ENCODE measurements around the gene CRB1. TPM values are rescaled to one million over a fixed set of nuclear protein-coding genes. Genes with fewer than 3 reads are reported as not detected.
A peak's percentile ranks its signal among the peaks of the same experiment; 100 is the strongest.

CRB1 gene
- total RNA-seq, 1 donor from 2014 or later, result not detected

DNA sequence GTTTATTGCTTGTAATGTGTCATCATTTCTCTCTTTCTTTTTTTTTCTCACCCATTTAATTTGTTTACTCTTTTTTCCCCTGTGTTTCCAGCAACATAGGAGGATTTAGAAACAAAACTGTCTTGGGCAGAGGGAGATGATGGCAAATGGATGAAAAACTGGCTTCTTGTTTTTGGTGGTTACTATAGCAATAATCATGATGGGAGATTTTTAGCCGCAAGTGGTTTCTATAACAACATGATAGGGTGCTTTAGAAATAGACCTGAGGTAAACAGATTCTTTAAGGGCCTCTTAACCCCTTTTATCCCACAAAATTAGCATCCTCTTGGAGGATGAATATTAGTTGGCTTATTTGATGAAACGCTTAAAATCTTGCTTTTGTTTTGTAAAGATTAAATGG is 51.6 kb downstream of the CRB1 start:
- Mint-ChIP-seq H3K4me1 (ENCODE audit: low read depth, unreplicated experiment) (no peaks in the 10 kb centered on the region), H3K27ac (ENCODE audit: unreplicated experiment) (no peak overlapping the region), H3K9me3 (ENCODE audit: unreplicated experiment) (peaks cover 2% of the 10 kb centered on the region), H3K4me3 (ENCODE audit: unreplicated experiment) (no peak overlapping the region), H3K27me3 (ENCODE audit: low read depth, unreplicated experiment) (no peaks in the 10 kb centered on the region), H3K36me3 (ENCODE audit: low read depth, unreplicated experiment) (no peaks in the 10 kb centered on the region)
- peaks cover 5% of the 10 kb centered on the region for H3K4me1 ChIP-seq (ENCODE audit: insufficient read depth, low read length)
- no peak overlapping the region for H3K9ac ChIP-seq (ENCODE audit: low read length)
- no peaks in the 10 kb centered on the region for H3K79me2 ChIP-seq (ENCODE audit: insufficient read depth, low read length)
- no peak overlapping the region for H3K4me3 ChIP-seq (ENCODE audit: insufficient read depth, low read depth, low read length)
- no peaks in the 10 kb centered on the region for H4K20me1 ChIP-seq (ENCODE audit: insufficient read depth, low read length)
- TF ChIP-seq, protein P1, sequence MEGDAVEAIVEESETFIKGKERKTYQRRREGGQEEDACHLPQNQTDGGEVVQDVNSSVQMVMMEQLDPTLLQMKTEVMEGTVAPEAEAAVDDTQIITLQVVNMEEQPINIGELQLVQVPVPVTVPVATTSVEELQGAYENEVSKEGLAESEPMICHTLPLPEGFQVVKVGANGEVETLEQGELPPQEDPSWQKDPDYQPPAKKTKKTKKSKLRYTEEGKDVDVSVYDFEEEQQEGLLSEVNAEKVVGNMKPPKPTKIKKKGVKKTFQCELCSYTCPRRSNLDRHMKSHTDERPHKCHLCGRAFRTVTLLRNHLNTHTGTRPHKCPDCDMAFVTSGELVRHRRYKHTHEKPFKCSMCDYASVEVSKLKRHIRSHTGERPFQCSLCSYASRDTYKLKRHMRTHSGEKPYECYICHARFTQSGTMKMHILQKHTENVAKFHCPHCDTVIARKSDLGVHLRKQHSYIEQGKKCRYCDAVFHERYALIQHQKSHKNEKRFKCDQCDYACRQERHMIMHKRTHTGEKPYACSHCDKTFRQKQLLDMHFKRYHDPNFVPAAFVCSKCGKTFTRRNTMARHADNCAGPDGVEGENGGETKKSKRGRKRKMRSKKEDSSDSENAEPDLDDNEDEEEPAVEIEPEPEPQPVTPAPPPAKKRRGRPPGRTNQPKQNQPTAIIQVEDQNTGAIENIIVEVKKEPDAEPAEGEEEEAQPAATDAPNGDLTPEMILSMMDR (IDR thresholded peaks at IDR 0.05; ENCODE audit: insufficient read depth, low read depth, low read length), result no peak
- TF ChIP-seq EZH2 (IDR thresholded peaks at IDR 0.05; ENCODE audit: insufficient read depth, low read length), result no peak
- H2AFZ ChIP-seq (ENCODE audit: low read depth, low read length), result no peak overlapping the region
- DNase-seq (ENCODE audit: low read depth), result peak; percentile 18
- no peaks in the 10 kb centered on the region for H3K9me3 ChIP-seq (ENCODE audit: insufficient read depth, low read depth, low read length)
- H3K4me2 ChIP-seq (ENCODE audit: low read length), result no peak overlapping the region
- H3K27me3 ChIP-seq (ENCODE audit: insufficient read depth, low read length), result no peaks in the 10 kb centered on the region
- no peak overlapping the region for H3K27ac ChIP-seq (ENCODE audit: low read depth, low read length)
- H3K36me3 ChIP-seq (ENCODE audit: insufficient read depth, low read length), result no peaks in the 10 kb centered on the region
- no peak for FAIRE-seq

DNA sequence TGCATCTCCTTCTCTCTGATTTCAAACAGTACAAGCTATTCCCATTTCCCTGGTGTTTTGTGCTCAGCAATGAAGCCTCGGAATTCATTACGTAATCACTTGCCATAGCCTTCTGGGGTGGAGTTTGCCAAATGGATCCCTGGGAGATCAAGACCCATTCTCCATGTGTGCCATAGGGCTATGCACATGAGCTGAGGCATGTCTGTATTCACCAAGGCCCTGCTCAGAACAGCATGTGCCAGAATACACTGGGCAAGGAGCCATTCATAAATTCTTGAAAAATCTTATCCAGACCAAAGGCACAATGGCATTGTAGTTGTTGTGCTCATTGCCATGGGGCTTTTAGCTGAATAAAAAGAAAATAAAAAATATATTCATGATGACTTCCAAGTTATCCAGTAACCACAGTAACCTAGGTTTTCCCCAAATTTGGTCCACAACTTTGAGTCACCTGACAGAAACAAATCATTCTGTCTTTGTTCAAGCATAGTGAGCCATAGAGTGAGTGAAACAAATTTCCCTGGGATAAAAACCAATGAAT is 53.0 kb downstream of the CRB1 start:
- H4K20me1 ChIP-seq (ENCODE audit: insufficient read depth, low read length), result no peaks in the 10 kb centered on the region
- peak overlapping the region; percentile 11 for H3K9ac ChIP-seq (ENCODE audit: low read length)
- no peak overlapping the region for H3K4me3 Mint-ChIP-seq (ENCODE audit: unreplicated experiment)
- no peaks in the 10 kb centered on the region for H3K27me3 ChIP-seq (ENCODE audit: insufficient read depth, low read length)
- TF ChIP-seq, protein P1 (IDR thresholded peaks at IDR 0.05; ENCODE audit: insufficient read depth, low read depth, low read length), result no peak
- TF ChIP-seq EZH2 (IDR thresholded peaks at IDR 0.05; ENCODE audit: insufficient read depth, low read length), result no peak
- peaks cover 5% of the 10 kb centered on the region for H3K4me1 ChIP-seq (ENCODE audit: insufficient read depth, low read length)
- peak overlapping the region; percentile 78 for H3K27ac ChIP-seq (ENCODE audit: low read depth, low read length)
- no peaks in the 10 kb centered on the region for H3K36me3 ChIP-seq (ENCODE audit: insufficient read depth, low read length)
- no peak overlapping the region for H2AFZ ChIP-seq (ENCODE audit: low read depth, low read length)
- peak overlapping the region; percentile 7 for H3K4me2 ChIP-seq (ENCODE audit: low read length)
- DNase-seq (ENCODE audit: low read depth), result peak; percentile 83
- H3K9me3 ChIP-seq (ENCODE audit: insufficient read depth, low read depth, low read length), result no peaks in the 10 kb centered on the region
- no peak overlapping the region for H3K27ac Mint-ChIP-seq (ENCODE audit: unreplicated experiment)
- no peak overlapping the region for H3K4me3 ChIP-seq (ENCODE audit: insufficient read depth, low read depth, low read length)
- no peaks in the 10 kb centered on the region for H3K27me3 Mint-ChIP-seq (ENCODE audit: low read depth, unreplicated experiment)
- peaks cover 2% of the 10 kb centered on the region for H3K9me3 Mint-ChIP-seq (ENCODE audit: unreplicated experiment)
- no peaks in the 10 kb centered on the region for H3K79me2 ChIP-seq (ENCODE audit: insufficient read depth, low read length)
- no peaks in the 10 kb centered on the region for H3K4me1 Mint-ChIP-seq (ENCODE audit: low read depth, unreplicated experiment)
- FAIRE-seq, result no peak
- H3K36me3 Mint-ChIP-seq (ENCODE audit: low read depth, unreplicated experiment), result no peaks in the 10 kb centered on the region

DNA sequence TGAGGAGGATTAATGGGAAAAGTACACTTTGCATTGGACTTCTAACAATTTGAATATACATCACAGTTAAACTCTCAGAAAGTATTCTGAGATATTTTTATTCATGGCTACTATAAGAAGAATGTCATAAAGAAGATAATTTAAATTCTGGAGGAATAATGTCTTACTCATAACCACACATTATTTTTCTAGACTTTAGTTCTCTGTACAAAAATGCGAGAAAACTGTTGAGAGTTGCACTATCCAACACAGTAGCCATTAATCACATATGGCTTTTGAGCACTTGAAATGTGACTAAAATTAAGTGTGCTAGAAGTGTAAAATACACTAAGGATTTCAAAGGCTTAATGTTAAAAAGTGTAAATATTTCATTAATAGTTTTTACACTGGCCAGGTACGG is 53.8 kb downstream of the CRB1 start:
- Mint-ChIP-seq H3K4me1 (ENCODE audit: low read depth, unreplicated experiment) (no peaks in the 10 kb centered on the region), H3K27ac (ENCODE audit: unreplicated experiment) (no peak overlapping the region), H3K27me3 (ENCODE audit: low read depth, unreplicated experiment) (no peaks in the 10 kb centered on the region), H3K4me3 (ENCODE audit: unreplicated experiment) (no peak overlapping the region), H3K9me3 (ENCODE audit: unreplicated experiment) (peaks cover 2% of the 10 kb centered on the region), H3K36me3 (ENCODE audit: low read depth, unreplicated experiment) (no peaks in the 10 kb centered on the region)
- peak; percentile 60 for DNase-seq (ENCODE audit: low read depth)
- Histone ChIP-seq H3K9ac (ENCODE audit: low read length) (peak overlapping the region; percentile 28), H3K4me1 (ENCODE audit: insufficient read depth, low read length) (peaks cover 5% of the 10 kb centered on the region), H3K9me3 (ENCODE audit: insufficient read depth, low read depth, low read length) (no peaks in the 10 kb centered on the region), H2AFZ (ENCODE audit: low read depth, low read length) (no peak overlapping the region), H3K4me2 (ENCODE audit: low read length) (peak overlapping the region; percentile 26), H3K36me3 (ENCODE audit: insufficient read depth, low read length) (no peaks in the 10 kb centered on the region), H3K27ac (ENCODE audit: low read depth, low read length) (peak overlapping the region; percentile 78), H3K27me3 (ENCODE audit: insufficient read depth, low read length) (no peaks in the 10 kb centered on the region), H3K79me2 (ENCODE audit: insufficient read depth, low read length) (no peaks in the 10 kb centered on the region), H3K4me3 (ENCODE audit: insufficient read depth, low read depth, low read length) (no peak overlapping the region), H4K20me1 (ENCODE audit: insufficient read depth, low read length) (no peaks in the 10 kb centered on the region)
- no peak for FAIRE-seq
- no peak for TF ChIP-seq EZH2 (IDR thresholded peaks at IDR 0.05; ENCODE audit: insufficient read depth, low read length)
- TF ChIP-seq, protein P1 (IDR thresholded peaks at IDR 0.05; ENCODE audit: insufficient read depth, low read depth, low read length), result no peak

All from astrocyte (in vitro differentiated cells and primary cell).